G401.6 (cell line): ENCODE measurements around the gene MFAP3.
A peak's percentile ranks its signal among the peaks of the same experiment; 100 is the strongest.
"Not testable (repeated sequence)": the region's sequence is repeated elsewhere in the genome, so short reads cannot be mapped to it uniquely, and the experiment has no call there.

ENCODE experiments used
- FAIRE-seq: peaks from 2 replicates; lab custom pipeline; 2012; peaks lifted over from hg19 to GRCh38; lab: Jason Lieb, UNC

Gene MFAP3

DNA sequence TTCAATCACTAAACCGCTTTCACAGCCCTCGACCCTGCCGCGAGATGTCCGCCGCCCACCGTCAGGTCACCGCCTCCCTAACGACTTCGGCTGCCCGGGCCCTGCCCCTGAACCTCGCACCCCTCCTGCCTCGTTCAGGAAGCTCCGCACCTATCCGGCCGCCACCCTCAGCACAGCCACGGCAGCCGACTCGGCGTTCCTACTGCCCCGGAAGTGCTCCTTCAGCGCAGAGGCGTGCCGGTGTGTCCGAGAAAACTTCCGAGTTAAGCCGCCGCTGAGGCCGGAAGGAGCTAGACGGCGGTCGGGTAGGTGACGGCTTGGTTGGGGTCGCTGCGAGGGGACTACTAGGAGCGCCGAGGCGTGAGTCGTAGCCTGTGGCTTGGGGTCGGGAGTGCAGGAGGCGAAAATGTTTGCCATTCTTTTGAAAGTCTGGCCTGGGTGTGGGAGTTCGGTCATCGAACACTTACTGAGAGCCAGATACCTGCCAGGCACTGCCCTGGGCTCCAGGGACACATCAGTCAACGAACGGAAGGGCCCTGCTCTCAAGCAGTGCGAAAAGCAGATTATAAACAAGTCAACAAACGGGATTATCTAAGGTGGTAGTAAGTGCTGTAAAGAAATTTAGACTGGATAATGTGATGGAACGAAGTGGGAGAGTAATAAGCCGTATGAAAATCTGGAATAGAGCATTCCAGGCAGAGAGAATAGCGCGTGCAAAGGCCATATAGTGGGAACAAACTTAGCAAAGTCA, at the start of gene MFAP3, which contains the start of gene FAM114A2:
Gene MFAP3, plus strand, starts transcription at position 261 of the 751 bp plus-strand sequence. CDS start 10,756 bp downstream, outside the sequence.
Gene FAM114A2, minus strand, starts transcription at position 204 of the 751 bp plus-strand sequence. CDS start 3,957 bp downstream, outside the sequence.
- peak; percentile 67 for FAIRE-seq

DNA sequence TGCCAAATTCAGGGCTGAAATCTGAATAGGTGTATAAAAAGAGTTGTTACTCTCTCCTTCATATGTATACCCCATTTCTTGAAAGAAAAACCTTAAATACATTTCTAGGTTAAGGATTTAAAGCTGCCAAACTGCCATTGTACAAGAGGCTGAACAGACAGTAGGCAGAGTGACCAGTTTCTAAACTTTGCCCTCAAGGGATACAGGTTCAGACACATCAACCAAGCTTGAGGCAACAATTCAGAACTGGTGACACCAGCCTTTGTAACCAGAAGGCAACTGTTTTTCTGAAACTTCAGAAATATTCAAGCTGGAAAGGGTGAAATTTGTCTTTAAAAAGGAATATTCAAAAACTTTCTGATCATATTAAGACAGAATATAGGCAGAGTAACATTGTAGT, 47.6 kb upstream of the MFAP3 start:
- FAIRE-seq = no peak

DNA sequence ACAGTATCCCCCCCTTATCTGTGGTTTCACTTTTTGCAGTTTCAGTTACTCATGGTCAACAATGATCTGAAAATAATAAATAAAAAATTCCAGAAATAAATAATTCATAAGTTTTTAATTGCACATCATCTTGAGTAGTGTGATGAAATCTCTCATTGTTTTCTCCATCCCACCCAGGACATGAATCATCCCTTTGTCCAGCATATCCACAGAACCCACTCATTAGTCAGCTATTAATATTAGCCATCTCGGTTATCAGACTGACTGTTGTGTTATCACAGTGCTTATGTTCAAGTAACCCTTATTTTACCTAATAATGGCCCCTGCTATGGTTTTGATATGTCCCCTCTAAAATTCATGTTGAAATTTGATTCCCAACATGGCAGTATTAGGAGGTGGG, 40.8 kb upstream of the MFAP3 start:
- no peak for FAIRE-seq

DNA sequence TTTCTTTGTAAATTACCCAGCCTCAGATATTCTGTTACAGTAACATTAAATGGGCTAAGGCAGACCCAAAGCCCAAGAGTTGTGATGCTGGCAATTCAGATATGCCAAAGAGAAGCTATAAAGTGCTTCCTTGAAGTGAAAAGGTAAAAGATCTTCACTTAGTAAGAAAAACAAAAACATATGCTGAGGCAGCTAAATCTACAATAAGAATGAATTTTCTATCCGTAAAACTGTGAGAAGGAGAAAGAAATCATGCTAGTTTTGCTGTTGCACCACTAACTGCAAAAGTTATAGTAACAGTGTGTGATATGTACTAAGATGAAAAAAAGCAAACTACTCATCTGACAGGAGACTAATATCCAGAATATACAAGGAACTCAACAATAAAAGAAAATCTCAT, 40.0 kb upstream of the MFAP3 start:
- no peak for FAIRE-seq

DNA sequence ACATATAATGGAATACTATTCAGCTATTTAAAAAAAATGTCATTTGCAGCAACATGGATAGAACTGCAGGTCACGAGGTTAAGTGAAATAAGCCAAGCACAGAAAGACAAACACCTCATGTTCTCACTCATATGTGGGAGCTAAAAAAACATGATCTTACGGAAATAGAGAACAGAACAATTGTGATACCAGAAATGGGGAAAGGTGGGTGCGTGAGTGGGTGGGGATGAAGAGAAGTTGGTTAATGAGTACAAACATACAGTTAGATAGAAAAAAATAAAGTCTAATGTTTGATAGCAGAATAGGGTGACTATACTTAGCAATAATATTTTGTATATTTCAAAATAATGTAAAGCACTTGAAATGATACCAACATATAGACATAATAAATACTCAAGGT, 38.8 kb upstream of the MFAP3 start:
- FAIRE-seq = no peak

DNA sequence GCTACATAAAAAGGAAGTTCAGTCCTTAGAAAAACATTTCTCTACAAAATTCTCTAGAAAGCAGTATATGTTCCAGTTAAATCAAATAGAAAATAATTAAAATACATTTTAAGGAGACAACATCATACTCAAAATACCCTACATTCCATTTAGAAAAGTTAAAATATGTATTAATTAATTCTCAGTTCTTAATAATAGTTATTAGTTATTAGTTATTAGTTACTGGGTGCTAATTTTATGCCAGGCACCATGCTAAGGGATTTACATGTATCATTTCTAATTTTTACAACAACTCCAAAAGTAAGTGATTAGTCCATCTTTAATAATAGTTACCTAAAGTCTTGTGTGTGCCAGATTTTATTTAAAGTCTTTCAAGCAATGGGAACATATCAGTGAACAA, 38.1 kb upstream of the MFAP3 start:
- no peak for FAIRE-seq

DNA sequence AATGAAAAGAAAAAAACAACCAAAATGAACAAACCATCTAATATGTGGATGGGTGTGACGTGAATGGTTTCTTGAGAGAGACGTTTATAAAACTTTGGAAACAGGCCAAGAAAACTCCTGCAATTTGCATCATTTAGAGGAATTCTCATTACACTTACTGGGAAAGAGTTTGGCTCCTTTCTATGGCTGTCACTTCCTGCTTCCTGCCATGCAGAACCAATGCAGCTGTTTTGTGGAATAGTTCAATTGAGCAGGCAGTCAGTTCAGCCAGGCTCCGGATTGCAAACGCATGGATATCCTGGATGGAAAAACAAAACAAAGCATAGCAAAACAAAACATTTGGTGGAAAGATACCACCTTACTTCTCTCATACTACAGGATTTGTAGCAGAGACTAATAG, 36.7 kb upstream of the MFAP3 start:
- no peak for FAIRE-seq

DNA sequence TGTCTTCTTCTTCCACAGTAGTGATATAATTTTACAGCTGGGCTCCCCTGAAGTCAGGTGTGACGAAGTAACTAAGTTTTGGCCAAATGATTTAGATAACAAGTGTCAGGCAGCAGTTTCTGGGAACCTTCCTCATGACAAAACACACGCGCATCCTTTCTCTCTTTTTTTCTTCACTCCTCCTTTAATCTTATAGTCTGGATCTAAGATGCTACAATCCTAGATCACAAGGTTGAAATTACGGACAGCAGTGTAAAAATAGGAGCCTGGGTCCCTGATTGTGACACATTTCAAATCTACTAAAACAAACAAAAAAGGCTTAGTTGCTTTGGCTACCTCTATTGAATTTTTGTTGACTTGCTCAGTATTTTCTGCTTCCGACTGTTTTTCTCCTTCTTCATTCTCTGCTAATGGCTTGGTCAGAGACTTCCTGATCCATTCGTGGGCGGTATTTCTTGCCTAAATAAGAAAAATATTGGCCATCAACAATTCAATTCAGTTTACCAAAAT, 36.2 kb upstream of the MFAP3 start:
- FAIRE-seq = no peak

DNA sequence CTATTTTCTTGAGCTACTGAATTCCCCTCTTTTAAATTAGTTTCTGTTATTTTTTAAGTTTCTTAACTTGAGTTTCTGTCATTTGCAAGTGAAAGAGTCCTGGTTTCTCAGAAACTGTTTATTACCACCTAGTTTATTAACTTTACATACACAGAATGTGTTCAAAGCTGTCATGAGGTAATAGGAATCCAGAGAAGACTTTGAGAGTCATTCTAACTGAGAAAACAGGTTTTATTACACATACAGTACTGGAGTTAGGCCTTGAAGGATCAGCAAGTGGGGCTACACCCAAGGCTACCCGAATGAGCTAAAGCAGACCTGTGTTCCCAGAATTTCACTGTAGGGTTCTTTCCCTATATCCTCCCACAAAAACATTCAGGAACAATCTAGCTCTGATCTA, 33.1 kb upstream of the MFAP3 start:
- FAIRE-seq = no peak

DNA sequence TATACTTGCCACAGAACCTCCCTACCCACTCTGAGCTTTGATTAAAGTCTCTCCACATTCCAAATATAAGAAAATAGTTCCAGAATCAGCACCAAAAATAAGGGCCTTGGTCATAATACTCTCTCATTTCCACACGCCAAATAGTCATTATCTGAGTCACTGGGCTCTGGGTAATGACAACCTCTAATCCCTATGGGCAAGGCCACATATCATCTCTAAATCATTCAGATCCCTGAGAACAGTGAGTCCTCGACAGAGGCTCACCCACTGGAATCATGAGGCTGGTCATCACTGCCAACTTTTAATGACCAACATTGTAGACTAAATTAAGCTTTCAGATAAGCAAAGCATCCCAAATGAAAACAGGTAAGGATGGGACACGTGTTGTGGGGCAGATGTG, 28.1 kb upstream of the MFAP3 start:
- FAIRE-seq = no peak

DNA sequence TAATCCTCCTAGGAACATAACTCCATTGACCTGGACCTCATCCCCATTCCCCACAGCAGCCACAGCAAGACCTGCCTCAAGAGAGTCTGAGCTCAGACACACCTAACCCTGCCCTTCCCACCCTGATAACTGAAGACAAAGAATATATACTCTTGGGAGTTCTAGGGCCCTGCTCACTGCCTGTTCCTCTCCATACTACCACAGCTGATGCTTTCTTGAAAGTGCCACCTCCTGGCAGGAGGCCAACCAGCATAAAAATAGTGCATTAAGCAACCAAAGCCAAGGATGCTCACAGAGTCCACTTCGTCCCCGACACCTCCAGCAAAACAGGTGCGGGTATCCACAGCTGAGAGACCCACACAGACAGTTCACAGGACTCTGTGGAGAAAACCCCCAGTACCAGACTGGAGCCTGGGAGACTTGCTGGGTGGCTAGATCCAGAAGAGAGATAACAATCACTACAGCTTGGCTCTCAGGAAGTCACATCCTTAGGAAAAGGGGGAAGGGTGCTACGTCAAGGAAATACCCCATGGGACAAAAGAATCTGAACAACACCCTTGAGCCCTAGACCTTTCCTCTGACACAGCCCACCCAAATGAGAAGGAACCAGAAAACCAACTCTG, 23.6 kb upstream of the MFAP3 start:
- FAIRE-seq = no peak

DNA sequence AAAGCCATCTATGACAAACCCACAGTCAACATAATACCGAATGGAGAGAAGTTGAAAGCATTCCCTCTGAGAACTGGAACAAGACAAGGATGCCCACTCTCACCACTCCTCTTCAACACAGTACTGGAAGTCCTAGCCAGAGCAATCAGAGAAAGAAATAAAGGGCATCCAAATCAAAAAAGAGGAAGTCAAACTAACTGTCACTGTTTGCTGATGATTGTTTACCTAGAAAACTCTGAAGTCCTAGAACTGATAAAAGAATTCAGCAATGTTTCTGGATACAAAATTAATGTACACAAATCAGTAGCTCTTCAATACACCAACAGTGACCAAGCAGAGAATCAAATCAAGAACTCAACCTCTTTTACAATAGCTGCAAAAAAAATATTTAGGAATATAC, 19.8 kb upstream of the MFAP3 start:
- FAIRE-seq = not testable (repeated sequence)

DNA sequence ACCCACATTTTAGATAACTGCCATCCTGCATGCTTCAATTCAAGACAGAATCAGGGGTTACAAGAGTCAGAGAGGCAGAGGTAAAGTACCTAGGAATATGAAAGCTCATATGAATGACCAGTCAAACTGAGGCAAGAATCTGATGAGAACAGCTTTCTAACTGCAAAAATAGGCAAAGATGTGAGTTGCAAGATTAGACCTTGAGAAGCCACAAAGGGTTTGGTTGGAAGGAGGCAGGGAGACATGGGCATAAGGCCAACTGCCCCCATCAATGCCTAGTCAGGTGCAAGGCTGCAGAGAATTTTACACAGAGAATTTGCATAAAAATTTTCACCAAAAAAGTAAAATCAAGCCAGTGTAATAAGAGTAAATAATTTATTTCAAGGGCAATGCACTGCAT, 12.8 kb upstream of the MFAP3 start:
- no peak for FAIRE-seq

DNA sequence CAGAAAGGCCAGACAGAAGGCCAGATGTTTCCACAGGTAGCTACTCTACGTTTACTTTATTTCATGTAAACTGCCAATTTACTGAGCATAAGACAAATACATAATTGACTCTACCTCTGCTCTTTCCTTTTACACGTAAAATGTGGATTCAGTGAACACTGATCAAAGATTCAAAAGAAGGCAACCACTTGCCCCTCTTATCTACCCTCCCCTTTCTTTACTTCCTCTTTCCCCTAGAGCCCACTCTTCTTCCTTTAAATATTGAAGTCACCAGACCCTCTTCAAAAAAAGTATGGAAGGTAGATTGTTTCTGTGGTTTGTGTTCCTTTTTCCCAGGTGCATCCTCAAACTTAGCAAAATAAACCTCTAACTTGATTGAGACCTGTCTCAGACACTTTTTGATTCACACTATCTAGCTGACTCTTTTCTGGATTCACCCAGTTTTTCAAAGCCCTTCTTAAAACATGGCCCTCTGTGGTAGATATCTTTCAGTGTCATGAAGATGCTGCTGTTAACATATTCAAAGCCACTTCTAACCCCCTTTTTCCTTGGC, 6.8 kb upstream of the MFAP3 start:
- no peak for FAIRE-seq

DNA sequence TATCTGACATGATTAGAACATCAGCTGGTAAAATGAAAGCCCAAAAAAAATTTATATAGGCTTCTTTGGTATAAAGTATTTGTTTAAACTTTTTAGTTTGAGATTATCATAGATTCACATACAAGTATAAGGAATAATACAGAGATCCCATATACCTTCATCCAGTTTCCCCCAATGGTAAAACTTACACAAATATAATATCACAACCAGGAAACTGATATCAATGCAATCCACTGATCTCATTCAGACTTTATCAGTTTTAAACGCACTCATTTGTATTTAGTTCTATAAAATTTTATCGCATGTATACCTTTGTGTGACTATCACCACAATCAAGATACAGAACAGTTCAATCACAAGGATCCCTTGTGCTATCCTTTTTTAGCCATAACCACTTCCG, 3.8 kb upstream of the MFAP3 start:
- FAIRE-seq = no peak

DNA sequence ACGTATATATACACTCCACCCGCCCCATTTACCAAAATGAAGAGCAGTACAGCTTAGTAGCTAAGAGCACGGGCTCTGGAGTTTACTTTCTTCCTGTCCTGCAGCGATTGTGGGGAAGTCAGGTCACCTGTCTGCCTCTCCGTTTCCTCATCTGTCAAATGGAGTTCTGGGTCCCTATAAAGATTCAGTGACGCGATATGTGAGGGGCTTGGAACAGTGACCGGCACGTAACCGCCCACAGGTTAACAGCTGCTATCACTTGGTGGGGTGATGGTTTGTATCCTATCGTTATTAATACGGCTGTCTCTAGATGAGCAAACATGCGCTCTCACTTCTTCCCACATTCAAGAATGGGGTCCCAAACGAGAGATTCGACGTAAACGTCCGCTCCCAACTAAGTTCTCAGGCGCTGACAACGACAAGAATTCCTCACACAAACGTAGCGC, 483 bp upstream of the MFAP3 start:
- FAIRE-seq = no peak

DNA sequence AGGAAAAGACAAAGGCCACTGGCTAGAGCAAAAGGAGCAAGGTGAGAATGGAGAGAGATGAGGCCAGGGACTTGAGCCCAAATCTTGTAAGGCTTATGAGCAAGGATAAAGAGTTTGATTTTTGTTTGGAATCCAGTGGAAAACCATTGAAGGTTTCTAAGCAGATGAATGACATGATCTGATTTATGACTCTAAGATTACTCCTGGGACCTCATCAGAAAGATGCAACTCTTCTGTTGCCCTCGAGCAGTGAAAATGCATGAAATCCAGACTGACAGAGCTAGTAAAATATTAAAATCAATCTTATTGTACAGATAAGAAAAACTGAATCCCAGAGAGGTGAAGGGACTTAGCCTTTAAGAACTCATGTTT, 677 bp downstream of the MFAP3 start:
- FAIRE-seq = no peak

DNA sequence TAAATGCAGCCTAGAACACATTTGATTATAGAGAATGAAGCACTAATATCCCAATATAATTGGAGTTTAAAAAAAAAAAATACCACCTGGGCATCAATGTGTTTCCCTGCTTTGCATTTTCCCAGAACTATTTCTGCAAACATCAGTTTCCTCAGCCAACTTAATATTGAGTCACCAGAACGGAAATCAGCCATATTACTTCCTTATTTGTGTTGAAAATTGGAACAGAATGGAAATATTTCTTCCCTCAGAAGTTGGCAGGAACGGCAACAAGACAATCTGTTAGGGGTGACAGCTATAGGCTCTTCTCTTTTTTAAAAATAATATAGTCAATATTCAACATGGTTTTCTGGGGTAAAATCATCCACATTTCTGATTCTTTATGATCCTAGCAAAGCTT, 4.0 kb downstream of the MFAP3 start:
- no peak for FAIRE-seq

DNA sequence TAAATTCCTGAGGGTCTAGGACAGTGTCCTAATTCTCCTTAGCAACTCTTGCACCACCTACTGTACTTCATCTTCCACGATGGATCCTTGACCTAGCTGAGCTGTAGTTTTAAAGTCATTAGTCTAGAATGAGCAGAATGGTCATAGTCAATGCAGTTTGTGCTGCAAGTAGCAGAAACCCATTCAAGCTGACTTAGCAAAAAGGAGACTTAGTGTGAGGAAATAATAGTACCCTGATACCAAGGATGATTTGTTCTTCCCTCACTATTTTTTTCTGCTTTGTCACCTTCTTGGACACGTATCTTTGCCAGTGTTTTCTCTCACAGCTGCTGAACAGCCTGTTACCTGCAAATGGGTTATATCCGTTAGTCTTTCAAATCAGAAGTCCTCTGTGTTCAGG, 5.3 kb downstream of the MFAP3 start:
- FAIRE-seq = no peak

DNA sequence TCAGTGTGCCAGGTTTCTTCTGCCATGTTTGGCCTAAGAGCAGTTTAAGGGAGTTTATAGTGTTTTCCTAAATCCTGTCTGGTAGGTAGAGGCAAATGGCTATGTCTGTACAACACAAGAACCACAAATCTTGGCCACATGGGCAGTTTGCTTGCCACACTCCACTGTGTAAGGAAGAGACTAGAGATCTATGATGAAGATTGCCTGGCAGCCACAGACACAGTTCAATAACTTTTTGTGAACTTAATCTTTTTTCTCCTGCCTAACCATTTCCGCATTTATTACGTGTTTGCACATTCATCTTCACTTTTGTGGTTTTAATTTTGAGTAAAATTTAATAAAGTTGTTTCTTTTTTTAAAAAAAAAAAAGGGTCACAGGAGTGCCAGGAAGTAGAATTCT, 5.8 kb downstream of the MFAP3 start:
- FAIRE-seq = no peak

DNA sequence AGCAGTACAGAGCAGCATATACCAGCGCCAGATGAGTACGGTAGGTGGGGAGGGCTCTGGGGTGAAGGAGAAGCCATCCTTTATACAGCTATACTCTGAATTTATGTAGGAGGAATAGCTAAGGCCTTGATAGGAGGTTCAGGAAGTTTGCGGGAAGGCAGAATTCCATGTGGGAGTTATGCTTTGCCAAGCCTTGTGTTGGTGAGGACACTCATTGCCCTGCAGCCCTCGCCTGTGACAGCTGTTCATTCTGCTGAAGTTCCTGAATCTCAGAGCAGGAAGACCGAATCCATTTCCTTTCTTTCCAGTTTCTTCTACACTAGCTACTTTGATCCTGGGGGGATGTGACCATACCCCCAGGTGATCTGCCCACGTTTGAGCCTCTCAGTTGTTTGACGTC, 7.7 kb downstream of the MFAP3 start:
- FAIRE-seq = no peak

DNA sequence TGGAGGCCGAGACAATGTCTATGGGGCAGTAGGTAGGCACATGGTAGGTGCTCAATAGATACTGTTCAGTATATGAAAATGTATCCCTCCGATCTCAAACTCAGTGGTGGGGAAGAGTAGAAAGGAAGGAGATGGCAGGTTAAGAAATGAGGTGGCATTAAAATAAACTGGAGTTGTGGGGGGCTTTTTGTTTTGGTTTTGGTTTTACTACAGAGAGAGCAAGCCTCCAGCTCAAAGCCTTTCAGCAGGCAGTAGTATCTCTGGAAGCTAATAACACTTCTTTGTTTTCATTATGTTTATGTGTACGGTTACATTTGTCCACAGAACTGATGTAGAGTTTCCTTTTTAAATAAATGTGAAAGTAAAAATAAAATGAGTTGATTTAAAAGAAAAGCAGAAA, 8.6 kb downstream of the MFAP3 start:
- no peak for FAIRE-seq

DNA sequence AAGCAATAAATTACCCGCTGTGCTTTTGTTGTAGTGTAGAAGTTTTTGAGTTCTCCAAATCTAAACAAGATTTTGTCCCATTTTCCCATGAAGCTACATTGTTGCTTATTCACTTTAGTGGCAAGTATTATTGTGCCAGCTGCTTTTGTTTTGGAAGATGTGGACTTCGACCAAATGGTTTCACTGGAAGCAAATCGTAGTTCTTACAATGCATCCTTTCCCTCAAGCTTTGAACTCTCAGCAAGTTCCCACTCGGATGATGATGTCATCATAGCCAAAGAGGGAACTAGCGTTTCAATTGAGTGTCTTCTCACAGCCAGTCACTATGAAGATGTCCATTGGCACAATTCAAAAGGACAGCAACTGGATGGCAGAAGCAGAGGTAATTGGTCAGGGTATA, 10.9 kb downstream of the MFAP3 start:
- no peak for FAIRE-seq

DNA sequence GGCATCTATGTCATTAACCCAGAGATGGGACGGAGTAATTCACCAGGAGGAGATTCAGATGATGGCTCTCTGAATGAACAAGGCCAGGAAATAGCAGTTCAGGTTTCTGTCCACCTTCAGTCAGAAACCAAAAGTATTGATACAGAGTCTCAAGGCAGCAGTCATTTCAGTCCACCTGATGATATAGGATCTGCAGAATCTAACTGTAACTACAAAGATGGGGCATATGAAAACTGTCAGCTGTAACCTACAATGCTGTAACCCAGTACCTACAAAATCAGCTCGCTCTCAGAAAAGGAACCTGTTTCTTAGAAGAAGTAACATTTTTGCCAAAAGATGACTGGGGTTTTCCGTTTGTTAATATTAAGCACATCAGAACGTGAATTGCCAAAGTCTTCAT, 14.7 kb downstream of the MFAP3 start:
- FAIRE-seq = no peak
